H9 (cell line): ENCODE measurements around the gene NBR1. TPM values are rescaled to one million over a fixed set of nuclear protein-coding genes. Genes with fewer than 3 reads are reported as not detected.
"Not testable (repeated sequence)": the region's sequence is repeated elsewhere in the genome, so short reads cannot be mapped to it uniquely, and the experiment has no call there.

Experiments used
- DNase-seq: peaks from one replicate; pipeline ENCODE4 v3.0.0-alpha.2; 2017
- H2AFZ ChIP-seq: one replicate; pipeline ENCODE4 v1.6.1; 2013; ENCODE audit warnings: mild to moderate bottlenecking, low read length, control low read depth, moderate library complexity
- H2AK5ac ChIP-seq: 2 replicates; pipeline ENCODE4 v1.6.1; 2013; ENCODE audit warnings: low read length, control low read depth, mixed read lengths; ENCODE audit not compliant: insufficient read length
- H2BK120ac ChIP-seq: one replicate; pipeline ENCODE4 v1.6.1; 2013; ENCODE audit warnings: low read depth, mild to moderate bottlenecking, low read length, control low read depth, inconsistent platforms; ENCODE audit not compliant: poor library complexity, severe bottlenecking
- H2BK12ac ChIP-seq: 2 replicates; pipeline ENCODE4 v1.6.1; 2013; ENCODE audit warnings: low read length, control low read depth, mixed read lengths, low read depth; ENCODE audit not compliant: insufficient read length
- H2BK15ac ChIP-seq: 2 replicates; pipeline ENCODE4 v1.6.1; 2013; ENCODE audit warnings: low read depth, low read length, control low read depth
- H2BK20ac ChIP-seq: one replicate; pipeline ENCODE4 v1.6.1; 2013; ENCODE audit warnings: low read depth, mild to moderate bottlenecking, low read length, control low read depth, inconsistent platforms; ENCODE audit not compliant: poor library complexity, severe bottlenecking
- H2BK5ac ChIP-seq: 2 replicates; pipeline ENCODE4 v1.6.1; 2013; ENCODE audit warnings: low read length, control low read depth, mixed read lengths; ENCODE audit not compliant: insufficient read length
- H3K14ac ChIP-seq: 2 replicates; pipeline ENCODE4 v1.6.1; 2013; ENCODE audit warnings: low read length, control low read depth; ENCODE audit not compliant: insufficient read depth
- H3K18ac ChIP-seq: 2 replicates; pipeline ENCODE4 v1.6.1; 2013; ENCODE audit warnings: low read depth, mild to moderate bottlenecking, mixed read lengths, low read length, control low read depth; ENCODE audit not compliant: insufficient read length
- H3K23ac ChIP-seq: 2 replicates; pipeline ENCODE4 v1.6.1; 2013; ENCODE audit warnings: low read length, control low read depth, mixed read lengths, low read depth; ENCODE audit not compliant: insufficient read length
- H3K23me2 ChIP-seq: 2 replicates; pipeline ENCODE4 v1.6.1; 2013; ENCODE audit warnings: low read depth, mild to moderate bottlenecking, mixed read lengths, low read length, control low read depth; ENCODE audit not compliant: insufficient read length, poor library complexity, severe bottlenecking
- H3K27ac ChIP-seq: 2 replicates; pipeline ENCODE4 v1.5.1; 2013; ENCODE audit warnings: low read length, control low read depth, mixed read lengths, low read depth; ENCODE audit not compliant: insufficient read length
- H3K27me3 ChIP-seq: 2 replicates; pipeline ENCODE4 v1.6.1; 2013; ENCODE audit warnings: low read length, control low read depth, inconsistent platforms; ENCODE audit not compliant: insufficient read depth
- H3K4ac ChIP-seq: 2 replicates; pipeline ENCODE4 v1.6.1; 2013; ENCODE audit warnings: low read depth, mild to moderate bottlenecking, control low read depth, inconsistent platforms, low read length, moderate library complexity
- H3K4me1 ChIP-seq: 2 replicates; pipeline ENCODE4 v1.6.1; 2013; ENCODE audit warnings: low read length, control low read depth, inconsistent platforms; ENCODE audit not compliant: insufficient read depth
- H3K4me2 ChIP-seq: 2 replicates; pipeline ENCODE4 v1.6.1; 2013; ENCODE audit warnings: low read length, control low read depth, mixed read lengths; ENCODE audit not compliant: insufficient read length, insufficient read depth
- H3K56ac ChIP-seq: 2 replicates; pipeline ENCODE4 v1.6.1; 2013; ENCODE audit warnings: low read depth, mild to moderate bottlenecking, mixed read lengths, low read length, control low read depth; ENCODE audit not compliant: insufficient read length
- H3K79me1 ChIP-seq: 2 replicates; pipeline ENCODE4 v1.6.1; 2013; ENCODE audit warnings: low read depth, mild to moderate bottlenecking, moderate library complexity, low read length, control low read depth, inconsistent platforms; ENCODE audit not compliant: insufficient read depth, poor library complexity, severe bottlenecking
- H3K79me2 ChIP-seq: 2 replicates; pipeline ENCODE4 v1.6.1; 2013; ENCODE audit warnings: low read length, control low read depth, inconsistent platforms; ENCODE audit not compliant: insufficient read depth
- H3K9ac ChIP-seq: 2 replicates; pipeline ENCODE4 v1.6.1; 2013; ENCODE audit warnings: low read length, control low read depth, mixed read lengths; ENCODE audit not compliant: insufficient read length; ENCODE audit errors: extremely low read depth
- H3K9me3 ChIP-seq: one replicate; pipeline ENCODE4 v1.6.1; 2013; ENCODE audit warnings: low read depth, low read length, inconsistent platforms; ENCODE audit not compliant: control insufficient read depth
- H3T11ph ChIP-seq: one replicate; pipeline ENCODE4 v1.6.1; 2013; ENCODE audit warnings: mild to moderate bottlenecking, low read length, control low read depth, inconsistent platforms
- H4K20me1 ChIP-seq: one replicate; pipeline ENCODE4 v1.6.1; 2013; ENCODE audit not compliant: control insufficient read depth, insufficient read length, insufficient read depth
- H4K5ac ChIP-seq: 2 replicates; pipeline ENCODE4 v1.6.1; 2013; ENCODE audit warnings: low read depth, mild to moderate bottlenecking, mixed read lengths, low read length, control low read depth; ENCODE audit not compliant: insufficient read length
- H4K8ac ChIP-seq: replicated peaks from 2 replicates; pipeline ENCODE4 v1.6.1; 2013; ENCODE audit warnings: low read length, control low read depth, mixed read lengths, low read depth; ENCODE audit not compliant: insufficient read length
- H4K91ac ChIP-seq: 2 replicates; pipeline ENCODE4 v1.6.1; 2013; ENCODE audit warnings: low read depth, mild to moderate bottlenecking, moderate library complexity, mixed read lengths, low read length, control low read depth; ENCODE audit not compliant: insufficient read length
- H3K27ac Mint-ChIP-seq, 3 experiments: 2 replicates in 2 of 3; 3 replicates in 1 of 3; pipeline ENCODE4 v1.8.0; 2020 to 2021; ENCODE audit warnings: mixed read lengths in 3 of 3, mild to moderate bottlenecking in 1 of 3, moderate library complexity in 1 of 3
- H3K27me3 Mint-ChIP-seq: 2 replicates; pipeline ENCODE4 v1.8.0; 2021; ENCODE audit warnings: low read depth, mild to moderate bottlenecking, moderate library complexity, mixed read lengths
- H3K36me3 Mint-ChIP-seq, 3 experiments: 2 replicates in 2 of 3; 3 replicates in 1 of 3; pipeline ENCODE4 v1.8.0; 2020 to 2021; ENCODE audit warnings: low read depth in 3 of 3, mixed read lengths in 3 of 3; ENCODE audit not compliant: insufficient read depth in 1 of 3
- H3K4me1 Mint-ChIP-seq, 2 experiments: 2 replicates each; pipeline ENCODE4 v1.8.0; 2020; ENCODE audit warnings: mixed read lengths in 2 of 2
- H3K4me3 Mint-ChIP-seq, 2 experiments: 2 replicates in 1 of 2; 3 replicates in 1 of 2; pipeline ENCODE4 v1.8.0; 2020 to 2021; ENCODE audit warnings: mild to moderate bottlenecking in 2 of 2, mixed read lengths in 2 of 2, moderate library complexity in 1 of 2
- H3K9me3 Mint-ChIP-seq, 2 experiments: 2 replicates in 1 of 2; 3 replicates in 1 of 2; pipeline ENCODE4 v1.8.0; 2020; ENCODE audit warnings: mild to moderate bottlenecking in 2 of 2, mixed read lengths in 2 of 2, moderate library complexity in 1 of 2
- WGBS: extraction: QIAGEN DNeasy Blood & Tissue Kit; methylation state at CpG from one replicate; pipeline ENCODE4 v1.1.7; 2013; ENCODE audit warnings: missing lambda C conversion rate, low lambda C conversion rate, mixed read lengths; ENCODE audit not compliant: insufficient read length; ENCODE audit errors: extremely low coverage; 5-methylcytosine and 5-hydroxymethylcytosine counted together
- total RNA-seq: library from RNA; stranded (reverse); gene quantifications from 2 replicates; pipeline ENCODE4 v1.2.1, GENCODE V29; 2021
- TF ChIP-seq, protein P1 (sequence below): fragments of 200-600 bp; sonication (generic); conservative IDR thresholded peaks from 3 replicates; pipeline ENCODE4 v1.8.0; 2021; ENCODE audit warnings: antibody characterized with exemption, mild to moderate bottlenecking

Gene NBR1
- total RNA-seq, 1 experiment from 2014 or later = 34.2 TPM

DNA sequence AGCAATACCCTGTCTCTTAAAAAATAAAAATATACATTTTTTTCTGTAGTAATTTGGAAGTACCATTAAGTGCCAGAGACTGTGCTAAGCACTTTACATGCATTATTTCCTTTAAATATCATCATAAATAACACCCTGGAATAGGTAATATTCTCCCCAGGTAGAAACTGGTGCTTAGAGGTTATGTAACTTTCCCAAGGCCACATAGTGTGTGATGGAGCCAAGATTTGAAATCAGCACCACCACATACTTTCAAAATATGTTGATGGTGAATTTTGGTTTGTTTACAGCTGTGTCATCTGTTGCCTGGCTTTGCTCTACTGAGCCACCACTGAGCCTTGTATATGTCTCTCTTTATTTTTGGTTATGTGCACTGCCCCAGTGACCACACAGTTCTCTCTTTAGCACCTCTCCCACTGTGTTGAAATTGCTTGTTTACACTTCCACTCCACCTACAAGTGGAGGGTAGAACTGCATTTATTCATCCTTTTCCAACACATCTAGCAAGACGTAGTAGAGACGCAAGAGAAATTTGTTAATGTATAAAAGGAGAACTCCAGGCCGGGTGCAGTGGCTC, 19.0 kb upstream of the NBR1 start:
- Histone ChIP-seq H4K91ac (no peak overlapping the region), H3K79me1 (no peaks in the 10 kb centered on the region), H2BK15ac (no peak overlapping the region), H3K27me3 (no peaks in the 10 kb centered on the region), H2AFZ (no peak overlapping the region), H3K4me2 (no peak overlapping the region), H3K4me1 (no peaks in the 10 kb centered on the region), H3T11ph (no peak overlapping the region), H4K20me1 (no peaks in the 10 kb centered on the region), H4K5ac (no peak overlapping the region), H3K9me3 (no peaks in the 10 kb centered on the region), H3K23me2 (no peaks in the 10 kb centered on the region), H2BK20ac (no peak overlapping the region), H3K9ac (no peak overlapping the region), H3K4ac (no peak overlapping the region), H3K56ac (no peak overlapping the region), H4K8ac (no peak overlapping the region), H2BK120ac (no peak overlapping the region), H2AK5ac (no peak overlapping the region), H2BK12ac (no peak overlapping the region), H3K14ac (no peak overlapping the region), H3K27ac (no peak overlapping the region), H3K23ac (no peak overlapping the region), H3K18ac (no peak overlapping the region), H2BK5ac (no peak overlapping the region), H3K79me2 (no peaks in the 10 kb centered on the region)
- TF ChIP-seq, protein P1, sequence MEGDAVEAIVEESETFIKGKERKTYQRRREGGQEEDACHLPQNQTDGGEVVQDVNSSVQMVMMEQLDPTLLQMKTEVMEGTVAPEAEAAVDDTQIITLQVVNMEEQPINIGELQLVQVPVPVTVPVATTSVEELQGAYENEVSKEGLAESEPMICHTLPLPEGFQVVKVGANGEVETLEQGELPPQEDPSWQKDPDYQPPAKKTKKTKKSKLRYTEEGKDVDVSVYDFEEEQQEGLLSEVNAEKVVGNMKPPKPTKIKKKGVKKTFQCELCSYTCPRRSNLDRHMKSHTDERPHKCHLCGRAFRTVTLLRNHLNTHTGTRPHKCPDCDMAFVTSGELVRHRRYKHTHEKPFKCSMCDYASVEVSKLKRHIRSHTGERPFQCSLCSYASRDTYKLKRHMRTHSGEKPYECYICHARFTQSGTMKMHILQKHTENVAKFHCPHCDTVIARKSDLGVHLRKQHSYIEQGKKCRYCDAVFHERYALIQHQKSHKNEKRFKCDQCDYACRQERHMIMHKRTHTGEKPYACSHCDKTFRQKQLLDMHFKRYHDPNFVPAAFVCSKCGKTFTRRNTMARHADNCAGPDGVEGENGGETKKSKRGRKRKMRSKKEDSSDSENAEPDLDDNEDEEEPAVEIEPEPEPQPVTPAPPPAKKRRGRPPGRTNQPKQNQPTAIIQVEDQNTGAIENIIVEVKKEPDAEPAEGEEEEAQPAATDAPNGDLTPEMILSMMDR = no peak
- Mint-ChIP-seq H3K27me3 (no peaks in the 10 kb centered on the region), H3K4me3 (no peak overlapping the region), H3K36me3 (peaks cover 14 to 18% (median 15%) of the 10 kb centered on the region in 3 experiments), H3K9me3 (peaks cover 8 to 9% of the 10 kb centered on the region in 2 experiments), H3K4me1 (peaks cover 8 to 10% of the 10 kb centered on the region in 2 experiments; a peak in 3 of 4 replicates), H3K27ac (no peak overlapping the region)
- no CpG with 5 or more reads among the region's 3 CpGs for WGBS
- DNase-seq = no peak

DNA sequence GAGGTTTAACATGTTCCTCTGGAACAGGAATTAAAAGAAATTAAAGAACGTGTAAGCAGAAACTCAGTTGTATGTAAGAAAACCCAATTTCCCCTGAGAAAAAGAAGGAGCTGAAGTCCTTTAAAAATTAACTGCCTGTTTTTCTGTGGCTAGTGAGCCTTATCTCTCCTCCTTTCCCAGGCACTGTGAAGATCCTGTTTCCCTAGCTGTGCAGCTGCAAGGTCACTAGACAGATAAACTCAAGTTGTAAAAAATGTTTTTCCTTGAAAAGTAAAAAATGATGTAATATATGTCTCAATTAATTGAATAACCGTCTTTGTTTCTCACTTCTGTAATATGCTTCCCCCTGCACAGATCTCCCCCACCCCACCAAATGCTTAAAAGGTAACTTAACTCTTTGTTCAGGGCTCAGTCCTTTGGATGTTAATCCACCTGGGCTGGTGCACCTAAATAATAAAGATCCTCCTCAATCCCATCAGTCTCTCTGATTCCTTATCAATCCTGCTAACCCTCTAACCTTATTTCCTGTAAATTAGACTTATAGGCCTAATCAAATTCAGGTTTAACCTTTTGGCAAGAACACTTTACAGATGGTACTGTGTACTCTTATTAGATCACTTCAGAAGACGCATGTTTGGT, 17.7 kb upstream of the NBR1 start:
- peaks cover 12 to 18% (median 15%) of the 10 kb centered on the region in 3 experiments for H3K36me3 Mint-ChIP-seq
- not testable (repeated sequence) for H3K79me1 ChIP-seq, H3K27ac ChIP-seq, H3K56ac ChIP-seq, H3K4me3 Mint-ChIP-seq, H2BK120ac ChIP-seq, H2AK5ac ChIP-seq, H3K9me3 Mint-ChIP-seq, H3K23ac ChIP-seq, H3K14ac ChIP-seq, H4K91ac ChIP-seq, H3K23me2 ChIP-seq, H3K4me1 Mint-ChIP-seq, H2BK20ac ChIP-seq, H3K18ac ChIP-seq, H3K27me3 ChIP-seq, H3T11ph ChIP-seq, H2BK5ac ChIP-seq, H4K20me1 ChIP-seq, H2AFZ ChIP-seq, H3K9ac ChIP-seq, H3K9me3 ChIP-seq, H4K8ac ChIP-seq, H2BK15ac ChIP-seq, H3K4me2 ChIP-seq, H3K4me1 ChIP-seq, H3K4ac ChIP-seq, H2BK12ac ChIP-seq, H3K79me2 ChIP-seq, H4K5ac ChIP-seq, H3K27ac Mint-ChIP-seq, H3K27me3 Mint-ChIP-seq, DNase-seq
- no CpG with 5 or more reads among the region's 3 CpGs for WGBS
